HG03095 (cell line): Measurements from ENCODE around the gene CCDC182.

Experiments used
- ATAC-seq: cut with Tn5 transposase; IDR thresholded peaks from one replicate; pipeline ENCODE4 v1.9.1; 2021; ENCODE audit warnings: moderate library complexity; ENCODE audit not compliant: unreplicated experiment

CCDC182 gene

GRCh38 chr17:57745242-57745641, at the start of gene CCDC182:
TSS of gene CCDC182 (minus strand) at chr17:57745299. CDS start at chr17:57745272, 27 bp downstream.
- no peak for ATAC-seq

- no peak for ATAC-seq
These were observed 49.7 kb upstream of the CCDC182 start for GRCh38 chr17:57794841-57795240.

GRCh38 chr17:57788725-57789124, 43.6 kb upstream of the CCDC182 start:
- ATAC-seq = no peak

GRCh38 chr17:57785022-57785421, 39.9 kb upstream of the CCDC182 start:
- ATAC-seq = no peak

- no peak for ATAC-seq
These were observed 39.3 kb upstream of the CCDC182 start for GRCh38 chr17:57784226-57784895.

- ATAC-seq = no peak
These were observed 38.2 kb upstream of the CCDC182 start for GRCh38 chr17:57783338-57783742.

GRCh38 chr17:57782647-57783337, 37.7 kb upstream of the CCDC182 start:
- ATAC-seq = no peak

GRCh38 chr17:57782062-57782490, 37.0 kb upstream of the CCDC182 start:
- no peak for ATAC-seq

- ATAC-seq = no peak
These were observed 36.4 kb upstream of the CCDC182 start for GRCh38 chr17:57781386-57782061.

- ATAC-seq = no peak
These were observed 34.6 kb upstream of the CCDC182 start for GRCh38 chr17:57779706-57780105.

GRCh38 chr17:57778306-57778705, 33.2 kb upstream of the CCDC182 start:
- ATAC-seq = no peak

GRCh38 chr17:57776366-57776765, 31.3 kb upstream of the CCDC182 start:
- no peak for ATAC-seq

GRCh38 chr17:57774872-57775271, 29.8 kb upstream of the CCDC182 start:
- ATAC-seq = no peak

- ATAC-seq = no peak
These were observed 28.5 kb upstream of the CCDC182 start for GRCh38 chr17:57773557-57773956.

- no peak for ATAC-seq
These were observed 27.7 kb upstream of the CCDC182 start for GRCh38 chr17:57772774-57773173.

- no peak for ATAC-seq
These were observed 22.5 kb upstream of the CCDC182 start for GRCh38 chr17:57767561-57767960.

GRCh38 chr17:57766318-57766943, 21.3 kb upstream of the CCDC182 start:
- no peak for ATAC-seq

GRCh38 chr17:57762452-57763395, 17.6 kb upstream of the CCDC182 start:
- no peak for ATAC-seq

GRCh38 chr17:57761887-57762286, 16.8 kb upstream of the CCDC182 start:
- no peak for ATAC-seq

- ATAC-seq = no peak
These were observed 14.9 kb upstream of the CCDC182 start for GRCh38 chr17:57760046-57760445.
